Osteoblast (primary cell): Measurements from ENCODE around the gene ARHGAP35. TPM values are rescaled to one million over a fixed set of nuclear protein-coding genes. Genes with fewer than 3 reads are reported as not detected.
A peak's percentile ranks its signal among the peaks of the same experiment; 100 is the strongest.

Experiments
- DNase-seq: peaks from one replicate; pipeline ENCODE4 v3.0.0; 2011; ENCODE audit warnings: low spot score, mixed read lengths; ENCODE audit not compliant: insufficient read length; ENCODE audit errors: missing footprints
- H2AFZ ChIP-seq: 2 replicates; pipeline ENCODE4 v1.6.0; 2011; ENCODE audit warnings: mild to moderate bottlenecking, low read length
- H3K27ac ChIP-seq: 2 replicates; pipeline ENCODE4 v1.5.1; 2011; ENCODE audit warnings: mild to moderate bottlenecking, low read depth, low read length, moderate library complexity
- H3K27me3 ChIP-seq: 2 replicates; pipeline ENCODE4 v1.6.0; 2012; ENCODE audit warnings: mild to moderate bottlenecking, control low read depth, inconsistent platforms, low read length, moderate library complexity; ENCODE audit not compliant: insufficient read depth
- H3K36me3 ChIP-seq: 2 replicates; pipeline ENCODE4 v1.5.1; 2011; ENCODE audit warnings: mild to moderate bottlenecking, low read length, control low read depth, moderate library complexity; ENCODE audit not compliant: insufficient read depth
- H3K4me1 ChIP-seq: 2 replicates; pipeline ENCODE4 v1.5.1; 2011; ENCODE audit warnings: mild to moderate bottlenecking, low read length, control low read depth, moderate library complexity; ENCODE audit not compliant: insufficient read depth
- H3K4me2 ChIP-seq: 2 replicates; pipeline ENCODE4 v1.6.0; 2011; ENCODE audit warnings: mild to moderate bottlenecking, low read length; ENCODE audit not compliant: insufficient read depth
- H3K4me3 ChIP-seq: fragments of 200-600 bp; sonication (generic); 3 replicates; pipeline ENCODE4 v1.5.1; 2012; ENCODE audit warnings: mild to moderate bottlenecking, low read length, inconsistent platforms; ENCODE audit not compliant: insufficient read depth
- H3K79me2 ChIP-seq: 2 replicates; pipeline ENCODE4 v1.6.0; 2012; ENCODE audit warnings: mild to moderate bottlenecking, low read length, control low read depth, inconsistent platforms; ENCODE audit not compliant: insufficient read depth
- H3K9me3 ChIP-seq: 2 replicates; pipeline ENCODE4 v1.5.1; 2011; ENCODE audit warnings: low read depth, low read length, control low read depth
- H4K20me1 ChIP-seq: 2 replicates; pipeline ENCODE4 v1.6.0; 2012; ENCODE audit warnings: mild to moderate bottlenecking, low read length, control low read depth; ENCODE audit not compliant: insufficient read depth
- CTCF ChIP-seq: IDR thresholded peaks from 2 replicates; pipeline ENCODE4 v1.5.1; 2011; ENCODE audit warnings: mild to moderate bottlenecking, low read depth, low read length, moderate library complexity; ENCODE audit errors: extremely low read depth
- total RNA-seq: library from RNA; depleted of rRNA; stranded (reverse); fragments of >200 nt; gene quantifications from 2 replicates; pipeline ENCODE4 v1.2.3, GENCODE V29; 2012

The ARHGAP35 gene
- total RNA-seq, 1 donor: 82.2 TPM

GRCh38 chr19:46844067-46844489 lies 16.7 kb upstream of the ARHGAP35 start:
- Histone ChIP-seq H4K20me1 (peaks cover 28% of the 10 kb centered on the region), H3K9me3 (no peaks in the 10 kb centered on the region), H3K27me3 (no peaks in the 10 kb centered on the region), H2AFZ (no peak overlapping the region), H3K27ac (peak overlapping the region; percentile 17), H3K79me2 (peaks cover 74% of the 10 kb centered on the region), H3K4me3 (no peak overlapping the region), H3K4me2 (no peak overlapping the region), H3K4me1 (peaks cover 4% of the 10 kb centered on the region), H3K36me3 (peaks cover 65% of the 10 kb centered on the region)
- TF ChIP-seq CTCF: no peak
- DNase-seq: peak; percentile 76

GRCh38 chr19:46845959-46846459 lies 14.8 kb upstream of the ARHGAP35 start:
- peaks cover 52% of the 10 kb centered on the region for H3K36me3 ChIP-seq

DNA sequence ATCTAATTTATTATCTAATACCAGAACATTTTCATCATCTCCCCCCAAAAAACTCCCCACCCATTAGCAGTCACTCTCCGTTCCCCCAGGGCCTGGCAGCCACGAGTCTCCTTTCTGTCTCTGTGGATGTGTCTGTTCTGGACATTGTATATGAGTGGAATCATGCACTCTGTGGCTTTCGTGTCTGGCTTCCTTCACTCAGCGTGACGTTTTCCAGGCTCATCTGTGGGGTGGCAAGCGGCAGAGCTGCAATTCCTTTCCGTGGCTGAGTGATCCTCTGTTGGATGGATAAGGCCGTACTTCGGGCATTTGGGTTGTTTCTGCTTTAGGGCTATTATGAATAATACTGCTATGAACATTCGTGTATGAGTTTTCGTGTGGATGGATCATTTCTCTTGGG lies 13.3 kb upstream of the ARHGAP35 start:
- Histone ChIP-seq H3K9me3 (no peaks in the 10 kb centered on the region), H2AFZ (no peak overlapping the region), H3K4me1 (peaks cover 15% of the 10 kb centered on the region), H4K20me1 (peaks cover 19% of the 10 kb centered on the region), H3K4me2 (no peak overlapping the region), H3K27me3 (no peaks in the 10 kb centered on the region), H3K36me3 (peaks cover 42% of the 10 kb centered on the region), H3K4me3 (no peak overlapping the region), H3K27ac (no peak overlapping the region), H3K79me2 (peaks cover 67% of the 10 kb centered on the region)
- TF ChIP-seq CTCF: no peak
- no peak for DNase-seq

More at GRCh38 chr19:46845959-46846459, 14.8 kb upstream of the ARHGAP35 start:
- Histone ChIP-seq H3K4me2 (no peak overlapping the region), H4K20me1 (peaks cover 19% of the 10 kb centered on the region), H3K4me3 (no peak overlapping the region), H3K27me3 (no peaks in the 10 kb centered on the region), H3K9me3 (no peaks in the 10 kb centered on the region), H2AFZ (no peak overlapping the region), H3K27ac (peak overlapping the region; percentile 60), H3K4me1 (peaks cover 15% of the 10 kb centered on the region), H3K79me2 (peaks cover 78% of the 10 kb centered on the region)
- DNase-seq: peak; percentile 44
- no peak for TF ChIP-seq CTCF

- Histone ChIP-seq H3K9me3 (no peaks in the 10 kb centered on the region), H2AFZ (no peak overlapping the region), H3K36me3 (peaks cover 33% of the 10 kb centered on the region), H3K4me2 (no peak overlapping the region), H3K27ac (peak overlapping the region; percentile 97), H3K4me3 (no peak overlapping the region), H3K79me2 (peaks cover 58% of the 10 kb centered on the region), H4K20me1 (peaks cover 19% of the 10 kb centered on the region), H3K4me1 (peaks cover 15% of the 10 kb centered on the region), H3K27me3 (no peaks in the 10 kb centered on the region)
- no peak for TF ChIP-seq CTCF
- no peak for DNase-seq
These were observed 12.4 kb upstream of the ARHGAP35 start for GRCh38 chr19:46848389-46848788.
